ENCODE results near the gene ZNF519.
"Not testable (repeated sequence)": the region's sequence is repeated elsewhere in the genome, so short reads cannot be mapped to it uniquely, and the experiment has no call there.

The ZNF519 gene

GRCh38 chr18:14162915-14163314 is 30.7 kb upstream of the ZNF519 start:
- H3K4me3 Mint-ChIP-seq; H3K36me3 Mint-ChIP-seq (ENCODE audit: low read depth); DNase-seq (ENCODE audit: low spot score); H3K9me3 Mint-ChIP-seq; H3K27ac Mint-ChIP-seq; H3K4me1 Mint-ChIP-seq (ENCODE audit: low read depth): not testable (repeated sequence)
- peaks cover 27% of the 10 kb centered on the region for H3K27me3 Mint-ChIP-seq (ENCODE audit: low read depth)

DNA sequence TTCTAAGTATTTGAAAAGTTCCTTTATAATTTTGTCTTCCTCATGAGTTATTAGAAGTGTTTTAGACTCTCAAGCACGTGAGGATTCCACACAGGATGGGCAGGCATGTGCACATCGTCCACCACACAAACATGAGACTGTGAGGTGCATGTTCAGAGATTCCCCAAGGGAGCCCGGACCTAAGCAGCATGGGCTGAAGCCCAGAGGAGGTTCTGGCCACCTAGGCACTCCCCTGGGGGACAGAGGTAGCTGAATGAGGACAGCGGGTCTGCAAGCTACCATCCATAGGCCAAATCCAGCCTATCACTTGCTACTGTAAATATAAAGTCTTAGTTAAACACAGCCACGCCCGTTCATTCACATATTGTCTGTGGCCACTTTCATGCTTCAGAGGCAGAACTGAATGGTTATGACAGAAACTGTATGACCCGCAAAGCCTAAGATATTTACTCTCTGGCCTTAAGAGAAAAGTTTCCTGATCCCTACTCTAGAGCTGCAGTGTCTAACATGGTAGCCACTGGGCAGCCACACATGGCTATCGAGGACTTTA is 19.4 kb upstream of the ZNF519 start:
- not testable (repeated sequence) for H3K27me3 Mint-ChIP-seq (ENCODE audit: low read depth); H3K36me3 Mint-ChIP-seq (ENCODE audit: low read depth); DNase-seq (ENCODE audit: low spot score); H3K27ac Mint-ChIP-seq; H3K9me3 Mint-ChIP-seq; H3K4me1 Mint-ChIP-seq (ENCODE audit: low read depth); H3K4me3 Mint-ChIP-seq

- not testable (repeated sequence) for H3K27ac Mint-ChIP-seq; H3K4me1 Mint-ChIP-seq (ENCODE audit: low read depth); H3K4me3 Mint-ChIP-seq; H3K27me3 Mint-ChIP-seq (ENCODE audit: low read depth); H3K9me3 Mint-ChIP-seq; H3K36me3 Mint-ChIP-seq (ENCODE audit: low read depth); DNase-seq (ENCODE audit: low spot score)
Measured at GRCh38 chr18:14150766-14151165, 18.5 kb upstream of the ZNF519 start.

DNA sequence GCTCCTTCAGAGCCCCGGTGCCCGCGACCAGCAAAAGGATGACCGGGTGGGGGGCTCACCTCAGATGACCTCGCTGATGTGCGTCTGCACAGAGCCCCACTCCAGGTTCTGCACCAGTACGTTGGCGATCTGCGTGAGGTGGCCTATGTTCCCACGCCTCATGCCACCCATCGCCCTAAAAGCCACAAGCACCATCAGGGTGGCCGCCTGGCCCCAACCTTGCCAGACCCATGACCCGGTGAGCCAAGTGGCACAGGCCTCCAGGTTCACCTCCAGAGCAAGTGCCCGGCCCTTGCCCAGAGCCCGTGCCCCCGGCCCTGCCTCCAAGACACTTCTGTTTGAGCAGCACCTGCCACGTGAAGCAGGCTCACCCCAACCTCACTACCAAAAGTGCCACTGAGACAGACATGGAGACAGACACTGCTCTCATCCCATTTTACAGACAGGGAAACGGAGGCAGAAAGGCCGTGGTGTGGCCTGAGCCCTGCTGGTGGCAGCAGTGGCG is 17.7 kb upstream of the ZNF519 start:
- H3K9me3 Mint-ChIP-seq; H3K27ac Mint-ChIP-seq; H3K27me3 Mint-ChIP-seq (ENCODE audit: low read depth); H3K4me3 Mint-ChIP-seq; H3K4me1 Mint-ChIP-seq (ENCODE audit: low read depth); DNase-seq (ENCODE audit: low spot score); H3K36me3 Mint-ChIP-seq (ENCODE audit: low read depth): not testable (repeated sequence)

DNA sequence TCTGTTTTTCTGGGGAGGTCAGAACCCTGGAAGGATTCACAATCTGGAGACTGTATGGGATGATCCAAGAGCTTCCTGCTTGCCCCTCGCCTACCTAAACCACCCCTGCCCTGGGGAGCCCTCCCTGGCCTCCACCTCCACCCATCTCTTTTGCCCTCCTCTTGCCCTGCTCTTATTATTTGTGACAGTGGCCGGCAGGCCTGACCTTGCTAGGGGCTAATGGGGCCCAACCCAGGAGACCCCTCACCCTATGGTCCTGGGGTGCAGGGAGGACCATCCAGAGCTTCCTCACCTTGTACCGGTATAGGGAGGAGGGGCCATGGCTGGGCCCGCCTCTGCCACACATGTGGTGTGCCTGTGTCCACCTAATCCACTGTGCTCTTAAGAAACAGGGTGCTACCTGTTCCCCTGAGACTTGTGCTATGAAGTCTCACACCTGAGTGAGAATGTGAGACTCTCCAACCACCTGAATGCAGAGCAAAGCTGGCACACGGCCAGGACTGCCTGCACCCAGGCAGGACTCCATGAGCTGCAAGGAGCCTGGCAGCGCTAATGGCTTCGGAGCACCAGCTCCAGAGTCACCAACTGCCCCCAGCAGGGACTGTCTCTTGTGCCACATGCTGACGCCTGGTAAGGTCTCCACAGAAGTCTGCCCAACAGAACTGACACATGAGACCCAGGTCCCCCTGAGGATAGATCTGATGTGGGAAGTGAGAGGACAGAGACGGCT is 17.1 kb upstream of the ZNF519 start:
- H3K27me3 Mint-ChIP-seq (ENCODE audit: low read depth); H3K4me1 Mint-ChIP-seq (ENCODE audit: low read depth); H3K4me3 Mint-ChIP-seq; DNase-seq (ENCODE audit: low spot score); H3K36me3 Mint-ChIP-seq (ENCODE audit: low read depth); H3K9me3 Mint-ChIP-seq; H3K27ac Mint-ChIP-seq: not testable (repeated sequence)

DNA sequence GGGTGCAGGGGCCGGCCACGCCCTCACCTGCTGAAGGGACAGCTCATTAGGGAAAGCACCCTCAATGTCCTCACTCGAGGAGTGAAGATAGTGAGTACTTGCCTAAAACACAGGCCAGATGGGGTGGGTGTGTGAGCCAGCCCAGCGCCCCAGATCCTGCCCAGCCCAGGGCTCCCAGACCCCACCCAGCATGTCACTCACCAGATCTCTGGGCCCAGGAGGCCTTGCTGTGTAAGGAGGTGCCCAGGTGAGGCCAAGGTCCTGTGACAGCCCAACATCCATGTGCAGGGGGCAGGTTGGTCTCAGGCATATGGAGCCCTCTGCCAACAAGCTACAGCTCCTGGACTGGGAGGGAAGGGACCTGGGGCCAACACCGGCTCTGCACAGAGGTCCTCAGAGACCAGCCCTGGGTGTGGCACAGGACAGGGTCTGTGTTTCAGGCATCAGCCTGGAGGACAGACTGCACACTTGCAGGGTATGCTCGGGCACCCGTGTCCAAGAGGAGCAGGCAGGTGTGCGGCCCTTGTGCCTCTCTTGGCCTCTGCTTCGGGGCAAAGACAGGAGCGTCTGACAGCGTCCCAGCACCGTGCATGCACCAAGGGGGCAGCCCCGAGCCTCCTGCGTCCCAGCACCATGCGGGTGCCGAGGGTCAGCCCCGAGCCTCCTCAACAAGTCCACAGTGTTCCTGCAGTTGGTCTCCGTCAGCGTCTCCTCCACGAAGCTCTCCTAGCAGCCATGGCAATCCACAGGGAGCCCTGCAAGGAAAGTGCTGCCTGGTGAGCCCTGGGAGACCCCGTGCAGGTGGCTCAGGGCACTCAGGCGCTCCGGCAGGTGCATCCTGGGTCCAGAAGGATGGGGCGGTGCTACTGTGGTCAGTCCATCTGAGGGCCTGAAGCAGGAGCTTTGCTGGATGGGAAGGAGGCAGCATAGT is 16.0 kb upstream of the ZNF519 start:
- not testable (repeated sequence) for H3K27me3 Mint-ChIP-seq (ENCODE audit: low read depth); H3K4me1 Mint-ChIP-seq (ENCODE audit: low read depth); H3K36me3 Mint-ChIP-seq (ENCODE audit: low read depth); H3K9me3 Mint-ChIP-seq; H3K27ac Mint-ChIP-seq; H3K4me3 Mint-ChIP-seq; DNase-seq (ENCODE audit: low spot score)

DNA sequence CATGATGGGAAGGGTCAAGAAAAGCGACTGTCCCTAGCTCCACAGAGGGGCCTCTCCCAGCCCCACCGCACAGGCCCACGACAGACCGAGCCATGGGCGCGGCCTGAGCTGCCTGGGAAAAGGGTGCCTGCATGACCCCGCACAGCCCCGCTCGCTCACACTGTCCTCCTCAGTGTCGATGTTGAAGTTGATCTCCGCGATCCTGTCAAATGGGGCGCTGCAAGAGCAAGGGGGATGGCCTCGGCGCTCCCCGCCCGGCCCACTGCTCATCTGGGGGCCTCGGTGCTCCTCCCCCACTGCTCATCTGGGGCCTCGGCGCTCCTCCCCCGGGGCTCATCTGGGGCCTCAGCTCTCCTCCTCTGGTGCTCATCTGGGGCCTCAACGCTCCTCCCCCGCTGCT is 14.5 kb upstream of the ZNF519 start:
- H3K4me1 Mint-ChIP-seq (ENCODE audit: low read depth); H3K9me3 Mint-ChIP-seq; DNase-seq (ENCODE audit: low spot score); H3K4me3 Mint-ChIP-seq; H3K27me3 Mint-ChIP-seq (ENCODE audit: low read depth); H3K36me3 Mint-ChIP-seq (ENCODE audit: low read depth); H3K27ac Mint-ChIP-seq: not testable (repeated sequence)

DNA sequence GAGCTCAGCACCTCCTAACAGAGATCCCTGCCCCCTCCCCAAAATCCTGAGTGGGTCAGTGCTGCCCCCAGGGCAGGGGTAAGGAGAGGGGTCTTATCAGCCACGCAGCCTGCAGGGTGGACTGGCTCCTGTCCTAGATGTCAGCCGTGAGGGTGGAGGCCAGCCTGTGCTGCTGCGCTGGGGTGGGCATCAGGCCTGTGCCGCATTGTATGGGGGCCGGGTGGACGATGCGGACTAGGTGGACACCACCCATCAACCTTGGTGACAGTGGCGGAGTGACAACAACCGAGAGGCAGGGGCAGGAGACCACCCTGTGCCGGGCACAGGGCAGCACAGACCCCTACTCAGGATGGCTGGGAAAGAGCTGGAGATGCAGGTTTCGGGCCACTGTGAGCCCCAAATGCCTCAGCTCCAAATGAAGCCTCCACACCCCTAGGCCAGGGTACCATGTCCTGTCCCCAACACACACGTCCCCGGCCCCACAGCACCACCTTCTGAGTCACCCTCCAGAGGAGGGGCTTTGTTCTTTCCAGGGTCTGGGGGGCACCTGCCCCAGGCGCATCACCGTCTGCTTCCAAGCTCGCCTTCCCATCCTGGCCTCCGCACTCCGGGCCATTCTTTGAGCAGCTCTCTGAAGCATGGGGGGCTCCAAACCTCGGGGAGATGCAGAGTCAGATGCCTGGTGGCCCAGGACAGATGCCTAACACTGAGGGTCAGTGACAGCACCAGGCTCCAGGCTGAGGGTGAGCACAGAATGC is 13.5 kb upstream of the ZNF519 start:
- not testable (repeated sequence) for H3K9me3 Mint-ChIP-seq; H3K27ac Mint-ChIP-seq; DNase-seq (ENCODE audit: low spot score); H3K36me3 Mint-ChIP-seq (ENCODE audit: low read depth); H3K4me1 Mint-ChIP-seq (ENCODE audit: low read depth); H3K4me3 Mint-ChIP-seq; H3K27me3 Mint-ChIP-seq (ENCODE audit: low read depth)

- DNase-seq (ENCODE audit: low spot score); H3K27ac Mint-ChIP-seq; H3K36me3 Mint-ChIP-seq (ENCODE audit: low read depth); H3K27me3 Mint-ChIP-seq (ENCODE audit: low read depth); H3K4me1 Mint-ChIP-seq (ENCODE audit: low read depth); H3K9me3 Mint-ChIP-seq; H3K4me3 Mint-ChIP-seq: not testable (repeated sequence)
Measured at GRCh38 chr18:14145021-14145420, 12.8 kb upstream of the ZNF519 start.

GRCh38 chr18:14144628-14144895 is 12.3 kb upstream of the ZNF519 start:
- Mint-ChIP-seq H3K4me3 (no peak overlapping the region), H3K27ac (no peak overlapping the region), H3K9me3 (no peaks in the 10 kb centered on the region), H3K27me3 (ENCODE audit: low read depth) (no peaks in the 10 kb centered on the region), H3K36me3 (ENCODE audit: low read depth) (no peaks in the 10 kb centered on the region), H3K4me1 (ENCODE audit: low read depth) (peaks cover 1% of the 10 kb centered on the region)
- no peak for DNase-seq (ENCODE audit: low spot score)

- not testable (repeated sequence) for H3K27ac Mint-ChIP-seq; H3K4me3 Mint-ChIP-seq; H3K9me3 Mint-ChIP-seq; H3K4me1 Mint-ChIP-seq (ENCODE audit: low read depth); H3K36me3 Mint-ChIP-seq (ENCODE audit: low read depth); DNase-seq (ENCODE audit: low spot score); H3K27me3 Mint-ChIP-seq (ENCODE audit: low read depth)
Measured at GRCh38 chr18:14143871-14144627, 11.8 kb upstream of the ZNF519 start.

DNA sequence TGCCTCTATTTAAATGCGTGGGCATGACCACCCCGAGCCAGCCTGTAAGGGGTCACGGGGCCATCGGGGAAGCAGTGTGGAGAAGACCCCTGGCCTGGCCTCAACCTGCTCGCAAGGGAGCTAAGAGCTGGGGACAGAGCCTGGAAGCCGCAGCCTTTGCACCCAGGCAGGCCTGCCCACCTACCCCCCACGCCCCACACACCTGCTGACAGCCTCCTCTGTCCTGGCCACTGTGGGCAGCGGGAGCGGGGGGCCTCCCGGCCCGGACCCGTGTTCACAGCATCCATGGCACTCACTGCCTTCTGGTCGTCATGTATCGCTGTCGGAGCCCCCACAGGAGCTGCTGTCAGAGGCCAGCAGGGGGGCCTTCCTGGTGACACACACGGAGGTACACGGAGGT is 11.2 kb upstream of the ZNF519 start:
- not testable (repeated sequence) for H3K27me3 Mint-ChIP-seq (ENCODE audit: low read depth); H3K4me1 Mint-ChIP-seq (ENCODE audit: low read depth); H3K4me3 Mint-ChIP-seq

GRCh38 chr18:14142177-14142576 is 9.9 kb upstream of the ZNF519 start:
- not testable (repeated sequence) for H3K9me3 Mint-ChIP-seq; H3K27ac Mint-ChIP-seq; H3K4me1 Mint-ChIP-seq (ENCODE audit: low read depth); H3K4me3 Mint-ChIP-seq; H3K36me3 Mint-ChIP-seq (ENCODE audit: low read depth); H3K27me3 Mint-ChIP-seq (ENCODE audit: low read depth); DNase-seq (ENCODE audit: low spot score)

More for the DNA sequence above, 11.2 kb upstream of the ZNF519 start:
- DNase-seq (ENCODE audit: low spot score); H3K36me3 Mint-ChIP-seq (ENCODE audit: low read depth); H3K9me3 Mint-ChIP-seq; H3K27ac Mint-ChIP-seq: not testable (repeated sequence)

All from T-helper 2 cell treated with Interferon-gamma antibody and Interleukin-4, amounts not matched to agents 5 μg/mL and 100 μg/mL, for 36 hours (primary cell).